ENCODE measurements around the gene RNF114.
"Not testable (repeated sequence)": the region's sequence is repeated elsewhere in the genome, so short reads cannot be mapped to it uniquely, and the experiment has no call there.

Gene RNF114

DNA sequence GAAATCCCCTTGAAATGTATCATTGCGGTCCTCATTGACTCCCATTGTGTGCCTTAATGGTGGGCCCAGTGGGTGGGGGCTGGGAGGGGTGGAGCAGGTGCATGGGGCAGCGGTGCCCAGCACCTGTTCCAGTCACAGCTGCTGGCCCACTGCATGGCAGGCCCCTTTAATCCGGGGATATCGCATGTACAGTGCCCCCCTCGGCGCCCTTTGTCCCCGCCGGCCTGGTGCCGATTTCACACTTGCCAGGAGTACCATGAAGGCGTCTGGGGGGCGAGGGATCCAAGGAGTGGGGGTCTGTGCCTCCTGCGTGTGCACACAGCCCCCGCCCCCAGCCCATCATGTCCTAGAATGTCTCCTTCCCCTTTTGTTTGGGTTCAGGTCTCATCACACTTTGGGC is 49.4 kb downstream of the RNF114 start:
- DNase-seq (ENCODE audit: low read depth in 2 of 2): no peak

DNA sequence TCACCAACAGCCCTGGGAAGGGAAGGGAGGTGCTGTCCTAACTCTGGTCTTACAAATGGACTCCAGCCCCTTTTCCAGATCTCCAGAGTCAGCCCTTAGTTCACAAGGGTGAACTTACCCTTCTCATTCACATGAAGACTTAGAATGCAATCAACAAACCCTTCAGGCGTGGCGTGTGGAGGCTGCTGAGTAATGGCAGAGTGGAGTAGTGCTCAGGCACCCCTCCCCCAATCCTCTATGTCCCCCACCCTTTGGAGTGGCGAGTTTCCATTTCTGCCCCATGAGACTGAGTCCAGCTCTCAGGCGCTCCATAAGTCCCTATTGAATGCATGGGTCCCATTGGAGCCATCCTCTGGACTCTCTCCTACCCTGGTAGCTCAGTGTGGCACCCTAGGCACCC is 49.9 kb downstream of the RNF114 start:
- no peak for DNase-seq (ENCODE audit: low read depth in 2 of 2)

DNA sequence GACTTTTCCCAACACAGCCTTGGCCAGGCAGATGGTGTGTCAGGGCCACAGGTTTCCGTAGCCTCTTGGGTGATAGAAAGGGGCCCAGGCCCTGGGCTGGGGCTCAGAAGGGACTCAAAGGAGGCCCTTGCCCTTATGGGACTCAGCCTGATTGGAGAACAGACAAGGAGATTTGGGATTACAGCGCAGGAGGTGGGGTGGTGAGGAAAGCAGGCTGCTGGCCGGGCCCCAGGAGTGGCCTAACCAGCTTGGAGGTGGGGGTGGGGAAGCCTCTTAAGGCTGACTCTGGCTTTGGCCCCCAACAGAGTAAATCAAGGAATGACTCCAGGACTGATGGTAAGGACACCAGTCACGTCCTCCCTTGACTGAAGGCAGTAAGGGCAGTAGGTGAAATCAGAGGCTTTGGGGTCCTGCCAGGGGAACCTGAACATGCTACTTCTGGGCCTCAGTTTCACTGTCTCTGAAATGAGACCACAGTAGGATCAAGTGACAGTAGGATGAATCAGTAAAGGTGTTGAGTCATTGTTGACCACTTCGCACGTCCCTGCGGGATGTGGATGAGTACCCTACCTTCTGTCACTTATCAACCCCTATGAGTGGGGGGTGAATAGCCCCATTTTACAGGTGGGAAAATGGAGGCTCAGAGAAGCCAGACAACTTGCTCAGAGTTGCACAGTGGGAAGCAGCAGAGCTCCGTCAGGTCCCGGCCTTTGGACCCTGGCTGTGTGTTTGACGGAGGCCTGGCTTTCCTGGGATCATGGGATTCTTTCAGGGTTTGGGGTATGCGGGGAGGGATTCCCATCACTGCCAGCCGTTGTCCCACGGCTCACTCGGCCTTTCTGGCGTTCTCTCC is 51.0 kb downstream of the RNF114 start:
- DNase-seq (ENCODE audit: low read depth in 2 of 2): no peak

DNA sequence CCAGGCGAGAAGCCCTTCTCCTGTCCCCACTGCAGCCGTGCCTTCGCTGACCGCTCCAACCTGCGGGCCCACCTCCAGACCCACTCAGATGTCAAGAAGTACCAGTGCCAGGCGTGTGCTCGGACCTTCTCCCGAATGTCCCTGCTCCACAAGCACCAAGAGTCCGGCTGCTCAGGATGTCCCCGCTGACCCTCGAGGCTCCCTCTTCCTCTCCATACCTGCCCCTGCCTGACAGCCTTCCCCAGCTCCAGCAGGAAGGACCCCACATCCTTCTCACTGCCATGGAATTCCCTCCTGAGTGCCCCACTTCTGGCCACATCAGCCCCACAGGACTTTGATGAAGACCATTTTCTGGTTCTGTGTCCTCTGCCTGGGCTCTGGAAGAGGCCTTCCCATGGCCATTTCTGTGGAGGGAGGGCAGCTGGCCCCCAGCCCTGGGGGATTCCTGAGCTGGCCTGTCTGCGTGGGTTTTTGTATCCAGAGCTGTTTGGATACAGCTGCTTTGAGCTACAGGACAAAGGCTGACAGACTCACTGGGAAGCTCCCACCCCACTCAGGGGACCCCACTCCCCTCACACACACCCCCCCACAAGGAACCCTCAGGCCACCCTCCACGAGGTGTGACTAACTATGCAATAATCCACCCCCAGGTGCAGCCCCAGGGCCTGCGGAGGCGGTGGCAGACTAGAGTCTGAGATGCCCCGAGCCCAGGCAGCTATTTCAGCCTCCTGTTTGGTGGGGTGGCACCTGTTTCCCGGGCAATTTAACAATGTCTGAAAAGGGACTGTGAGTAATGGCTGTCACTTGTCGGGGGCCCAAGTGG is 51.9 kb downstream of the RNF114 start:
- DNase-seq (ENCODE audit: low read depth in 2 of 2): no peak

DNA sequence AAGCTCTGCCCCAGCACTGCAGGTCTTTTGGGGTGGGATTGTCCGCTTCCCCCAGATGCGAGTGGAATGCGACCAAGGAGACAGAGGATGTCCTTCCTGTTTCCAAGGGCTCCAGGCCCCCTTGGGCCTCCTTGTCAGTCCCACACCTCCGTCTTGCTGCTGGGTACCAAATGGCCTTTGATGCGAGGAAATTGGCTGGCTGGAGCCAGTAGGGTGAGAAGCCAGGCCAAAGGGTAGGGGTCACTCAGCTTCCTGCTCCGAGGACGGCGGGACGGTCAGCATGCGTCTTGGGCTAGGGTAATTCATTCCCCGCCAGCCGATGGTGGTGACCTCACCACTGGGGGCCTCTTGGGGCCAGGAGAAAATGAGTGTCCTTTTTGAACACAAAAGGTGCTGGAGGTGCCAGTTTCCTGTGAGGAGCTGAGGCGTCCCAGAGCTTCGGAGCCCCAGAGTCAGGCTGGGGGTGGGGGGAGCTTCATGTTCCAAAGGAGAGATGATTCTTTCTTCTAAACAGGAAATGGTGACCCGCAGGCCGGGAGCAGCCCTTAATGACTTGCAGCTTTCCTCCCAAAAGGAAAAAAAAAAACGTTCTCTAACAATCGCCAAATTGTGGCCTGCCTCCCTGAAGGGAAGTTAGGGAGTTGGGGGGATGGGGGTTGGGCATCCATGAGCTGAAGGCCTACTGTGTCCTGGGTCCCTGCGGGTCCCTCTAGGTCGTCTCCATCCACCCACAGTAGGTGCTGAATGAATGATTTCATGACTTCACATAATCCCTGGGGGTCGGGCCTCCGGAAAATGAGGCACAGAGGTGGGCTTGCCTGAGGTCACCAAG is 53.3 kb downstream of the RNF114 start:
- DNase-seq (ENCODE audit: low read depth in 2 of 2): no peak

DNA sequence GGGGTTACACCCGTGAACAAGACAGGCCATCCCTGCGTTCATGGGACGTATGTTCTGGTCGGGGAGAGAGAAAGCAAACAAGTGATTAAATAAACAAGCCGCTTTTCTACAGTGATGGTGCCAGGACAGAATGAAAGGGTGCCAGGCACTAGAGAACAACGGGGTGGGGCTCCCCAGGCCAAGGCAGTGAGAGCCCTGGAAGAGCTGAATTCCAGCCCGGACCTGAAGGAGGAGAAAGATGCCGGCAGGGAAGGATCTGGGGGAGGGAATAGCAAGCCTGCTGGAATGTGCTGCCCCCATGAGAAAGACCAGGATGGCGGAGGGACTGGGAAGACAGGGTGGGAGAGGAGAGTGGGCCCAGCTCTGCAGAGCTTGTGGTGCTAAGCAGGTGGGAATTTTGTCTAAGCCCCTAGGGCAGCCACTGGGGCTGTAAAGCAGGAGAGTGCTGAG is 54.1 kb downstream of the RNF114 start:
- no peak for DNase-seq (ENCODE audit: low read depth in 2 of 2)

DNA sequence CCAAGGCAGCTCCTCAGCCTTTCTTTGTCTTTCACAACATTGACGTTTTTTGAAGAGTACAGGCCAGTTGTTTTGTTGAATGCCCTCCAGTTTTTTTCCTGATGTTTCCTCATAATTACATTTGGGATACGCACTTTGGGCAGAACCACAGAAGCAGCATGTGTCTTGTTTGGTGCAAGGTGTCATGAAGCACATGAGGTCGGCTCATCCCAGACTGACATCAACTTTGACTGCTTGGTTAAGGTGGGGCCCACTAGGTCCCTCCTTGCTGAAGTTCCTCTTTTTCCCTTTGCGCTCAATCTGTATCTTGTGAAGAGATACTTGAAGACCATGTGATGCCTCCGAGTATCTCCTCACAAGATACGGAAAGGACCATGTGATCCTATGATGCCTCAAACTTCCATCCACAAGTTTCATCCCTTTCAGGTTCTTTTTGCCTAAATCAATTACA is 57.1 kb downstream of the RNF114 start:
- no peak for DNase-seq (ENCODE audit: low read depth in 2 of 2)

DNA sequence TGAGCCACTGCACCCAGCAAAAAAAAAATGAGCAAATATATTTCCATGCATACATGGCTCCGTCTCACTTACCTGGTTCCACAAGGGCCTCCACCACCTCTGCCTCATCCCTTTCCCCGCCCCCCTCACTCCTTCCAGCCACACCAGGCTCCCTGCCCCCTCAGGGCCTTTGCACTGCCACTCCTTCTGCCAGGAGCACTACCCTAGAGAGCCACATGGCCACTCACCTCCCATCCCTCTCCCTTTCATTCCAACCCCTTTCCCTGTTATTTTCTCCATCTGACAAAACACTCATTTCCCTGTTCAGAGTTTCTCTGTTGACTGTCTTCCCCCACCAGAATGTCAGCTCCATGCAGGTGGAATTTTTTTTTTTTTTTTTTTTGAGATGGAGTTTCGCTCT is 59.4 kb downstream of the RNF114 start:
- no peak for DNase-seq (ENCODE audit: low read depth in 2 of 2)

DNA sequence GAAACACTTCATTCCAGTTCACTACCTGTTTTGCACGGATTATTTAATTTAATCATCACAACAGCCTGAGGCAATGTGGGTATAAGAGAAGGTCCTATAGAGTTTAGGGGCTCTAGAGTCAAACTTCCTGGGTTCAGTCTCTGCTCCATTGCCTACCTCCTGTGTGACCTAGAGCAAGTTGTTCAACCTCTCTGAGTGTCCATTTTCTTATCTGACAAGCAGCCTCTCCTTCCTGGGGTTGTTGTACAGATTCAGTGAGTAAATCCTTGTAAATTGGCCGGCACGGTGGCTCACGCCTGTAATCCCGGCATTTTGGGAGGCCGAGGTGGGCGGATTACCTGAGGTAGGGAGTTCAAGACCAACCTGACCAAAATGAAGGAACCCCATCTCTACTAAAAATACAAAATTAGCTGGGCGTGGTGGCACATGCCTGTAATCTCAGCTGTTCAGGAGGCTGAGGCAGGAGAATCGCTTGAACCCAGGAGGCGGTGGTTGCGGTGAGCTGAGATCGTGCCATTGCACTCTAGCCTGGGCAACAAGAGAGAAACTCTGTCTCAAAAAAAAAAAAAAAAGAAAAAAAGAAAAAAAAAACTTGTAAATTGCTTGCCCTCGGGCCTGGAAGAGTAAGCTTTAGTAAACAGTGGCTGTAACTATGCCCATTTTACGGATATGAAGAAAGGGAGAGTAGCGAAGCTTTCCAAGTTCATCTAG is 62.4 kb downstream of the RNF114 start:
- not testable (repeated sequence) for DNase-seq (ENCODE audit: low read depth in 2 of 2)

DNA sequence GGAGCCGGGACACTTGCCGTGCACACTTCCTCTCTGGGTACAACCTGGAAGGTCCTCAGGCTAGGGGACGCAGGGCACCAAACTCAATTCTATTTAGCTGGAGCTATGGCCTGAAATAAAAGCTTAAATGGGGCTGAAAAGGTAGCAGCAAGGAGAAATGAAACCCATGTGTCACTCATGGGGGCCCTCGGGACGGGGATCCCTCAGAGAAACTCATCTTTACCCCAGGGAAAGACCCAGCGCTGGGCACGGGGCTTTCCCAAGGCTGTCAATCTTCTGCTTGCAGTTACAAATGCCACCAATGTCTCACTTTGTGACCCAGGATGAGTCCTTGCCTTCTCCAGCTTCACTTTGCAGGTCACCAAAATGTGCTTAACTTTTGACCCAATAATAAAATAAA is 63.1 kb downstream of the RNF114 start:
- DNase-seq (ENCODE audit: low read depth in 2 of 2): no peak

DNA sequence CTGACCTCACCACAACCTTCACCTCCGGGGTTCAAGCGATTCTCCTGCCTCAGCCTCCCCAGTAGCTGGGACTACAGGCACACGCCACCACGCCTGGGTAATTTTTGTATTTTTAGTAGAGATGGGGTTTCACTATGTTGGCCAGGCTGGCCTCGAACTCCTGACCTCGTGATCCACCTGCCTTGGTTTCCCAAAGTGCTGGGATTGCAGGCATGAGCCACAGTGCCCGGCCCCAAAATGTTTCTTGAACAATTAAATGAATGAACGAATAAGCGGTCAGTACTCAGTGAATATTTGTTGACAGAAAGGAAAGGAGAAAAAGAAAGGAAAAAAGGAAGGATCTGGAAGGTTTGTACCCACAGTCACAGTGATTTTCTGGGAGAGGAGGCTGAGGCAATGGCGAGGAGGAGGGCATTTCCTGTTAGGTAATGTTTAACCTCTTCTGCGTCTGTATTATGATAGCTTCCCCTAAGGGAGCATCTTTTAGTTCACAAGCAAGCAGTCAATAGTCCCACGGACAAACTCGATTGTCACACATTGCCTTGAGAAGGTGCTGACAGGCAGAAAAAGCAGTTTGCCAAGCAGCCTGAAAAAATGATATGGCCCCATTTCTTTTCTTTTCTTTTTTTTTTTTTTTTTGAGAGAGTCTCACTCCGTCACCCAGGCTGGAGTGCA is 64.5 kb downstream of the RNF114 start:
- not testable (repeated sequence) for DNase-seq (ENCODE audit: low read depth in 2 of 2)

DNA sequence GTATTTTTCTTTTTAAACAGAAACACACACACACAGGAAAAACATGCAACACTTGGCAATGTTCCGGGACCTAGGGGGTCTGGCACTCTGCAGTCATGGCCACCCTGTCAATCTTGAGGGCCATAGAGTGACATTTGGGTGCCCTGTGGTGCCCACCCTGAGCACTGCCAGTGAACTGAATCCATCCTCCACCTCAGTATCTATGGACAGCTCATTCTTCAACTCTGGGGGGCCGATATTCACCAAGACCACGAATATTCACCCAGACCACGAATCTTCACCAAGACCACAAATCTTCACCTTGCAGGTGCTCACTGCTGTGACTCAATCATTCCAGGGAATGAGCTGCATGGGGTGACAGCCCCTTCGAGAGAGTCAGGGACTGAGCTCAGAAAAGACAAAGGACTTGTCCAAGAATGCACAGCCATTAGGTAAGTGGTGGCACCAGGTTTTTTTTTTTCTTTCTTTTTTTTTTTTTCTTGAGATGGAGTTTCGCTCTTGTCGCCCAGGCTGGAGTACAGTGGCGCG is 65.7 kb downstream of the RNF114 start:
- DNase-seq (ENCODE audit: low read depth in 2 of 2): no peak

DNA sequence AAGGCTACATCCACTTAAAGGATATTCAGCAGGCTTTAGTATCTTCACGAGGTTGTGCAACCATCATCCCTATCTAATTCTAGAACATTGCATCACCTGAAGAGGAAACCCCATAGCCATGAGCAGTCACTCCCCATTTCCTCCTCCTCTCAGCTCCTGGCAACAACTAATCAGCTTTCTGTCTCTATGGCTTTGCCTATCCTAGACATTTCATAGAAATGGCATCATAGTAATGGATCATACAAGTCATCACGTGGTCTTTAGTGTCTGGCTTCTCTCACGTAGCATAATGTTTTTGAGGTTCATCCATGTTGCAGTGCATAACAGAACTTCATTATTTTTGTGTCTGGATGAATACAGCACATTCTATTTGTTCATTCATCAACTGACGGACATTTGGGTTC is 67.1 kb downstream of the RNF114 start:
- DNase-seq (ENCODE audit: low read depth in 2 of 2): no peak
